ENCODE data around the gene TNFRSF8.
"Not testable (repeated sequence)": the region's sequence is repeated elsewhere in the genome, so short reads cannot be mapped to it uniquely, and the experiment has no call there.

The TNFRSF8 gene

DNA sequence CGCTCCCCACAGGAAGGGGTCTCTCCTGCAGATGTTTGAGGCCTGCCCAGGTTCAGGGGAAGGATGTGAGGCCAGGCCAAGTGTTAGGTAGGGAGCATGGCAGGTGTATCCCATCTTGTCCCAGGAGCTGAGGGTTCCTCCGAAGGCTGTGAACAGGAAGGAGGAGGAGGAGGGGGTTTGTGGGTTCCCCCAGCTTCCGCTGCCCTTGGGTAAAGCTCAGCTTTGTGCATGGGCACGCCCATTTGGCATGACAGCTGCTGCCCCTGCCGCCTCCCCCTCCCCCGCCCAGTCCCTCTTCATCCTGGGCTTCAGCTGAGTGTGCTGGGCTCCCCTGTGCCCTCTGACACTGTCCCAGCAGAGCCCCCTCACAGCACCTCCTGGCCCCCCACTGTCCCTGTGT is 25.5 kb downstream of the TNFRSF8 start:
- DNase-seq, result peak; percentile 66

DNA sequence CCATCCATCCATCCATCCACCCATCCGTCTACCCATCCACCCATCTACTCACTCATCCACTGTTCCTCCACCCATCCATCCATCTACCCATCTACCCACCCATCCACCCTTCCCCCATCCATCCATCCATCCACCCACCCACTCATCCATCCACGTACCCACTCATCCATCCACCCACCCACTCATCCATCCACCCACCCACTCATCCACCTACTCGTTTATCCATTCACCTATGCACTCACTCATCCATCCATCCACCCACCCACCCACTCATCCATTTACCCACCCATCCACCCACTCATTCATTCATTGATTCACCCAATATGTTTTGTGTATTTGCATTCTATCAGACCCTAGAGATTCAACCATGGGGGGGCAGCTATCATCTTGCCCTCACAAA is 27.2 kb downstream of the TNFRSF8 start:
- no peak for DNase-seq

DNA sequence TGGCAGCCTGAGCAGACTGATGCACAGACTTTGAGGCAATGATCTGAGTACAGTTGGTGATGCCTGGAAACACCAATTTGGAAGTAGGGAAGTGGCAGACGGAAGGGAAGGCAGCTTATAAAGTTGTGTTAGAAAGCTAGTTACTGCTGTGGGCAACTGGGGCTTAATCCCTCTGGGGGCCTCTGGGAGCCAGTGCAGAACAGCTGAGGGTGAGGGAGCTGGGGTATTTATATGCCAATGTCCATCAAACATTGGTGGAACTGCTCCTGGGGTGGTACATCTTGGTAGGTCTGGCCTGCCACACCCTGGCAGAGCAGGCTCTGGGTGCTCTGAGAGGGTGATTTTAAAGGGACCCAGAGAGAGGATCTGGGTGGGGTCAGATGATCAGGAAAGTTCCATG is 28.1 kb downstream of the TNFRSF8 start:
- DNase-seq, result no peak

DNA sequence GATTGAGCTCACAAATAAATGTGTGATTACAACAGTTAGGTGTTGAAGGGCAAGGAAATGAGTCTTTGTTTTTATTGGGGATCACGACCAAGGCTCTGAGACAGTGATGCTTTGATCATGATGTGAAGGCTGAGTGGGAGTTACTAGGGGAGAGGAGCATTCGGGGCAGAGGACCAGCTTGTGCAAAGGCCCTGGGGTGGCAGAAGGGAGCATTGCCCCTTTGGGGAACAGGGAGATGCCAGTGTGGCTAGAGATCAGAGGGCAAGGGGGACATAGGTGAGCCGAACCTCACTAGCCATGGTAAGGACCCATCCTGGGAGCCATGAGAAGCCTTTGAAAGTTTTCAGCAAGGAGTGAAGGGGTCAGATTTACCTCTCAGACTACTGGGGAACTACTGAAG is 31.1 kb downstream of the TNFRSF8 start:
- no peak for DNase-seq

DNA sequence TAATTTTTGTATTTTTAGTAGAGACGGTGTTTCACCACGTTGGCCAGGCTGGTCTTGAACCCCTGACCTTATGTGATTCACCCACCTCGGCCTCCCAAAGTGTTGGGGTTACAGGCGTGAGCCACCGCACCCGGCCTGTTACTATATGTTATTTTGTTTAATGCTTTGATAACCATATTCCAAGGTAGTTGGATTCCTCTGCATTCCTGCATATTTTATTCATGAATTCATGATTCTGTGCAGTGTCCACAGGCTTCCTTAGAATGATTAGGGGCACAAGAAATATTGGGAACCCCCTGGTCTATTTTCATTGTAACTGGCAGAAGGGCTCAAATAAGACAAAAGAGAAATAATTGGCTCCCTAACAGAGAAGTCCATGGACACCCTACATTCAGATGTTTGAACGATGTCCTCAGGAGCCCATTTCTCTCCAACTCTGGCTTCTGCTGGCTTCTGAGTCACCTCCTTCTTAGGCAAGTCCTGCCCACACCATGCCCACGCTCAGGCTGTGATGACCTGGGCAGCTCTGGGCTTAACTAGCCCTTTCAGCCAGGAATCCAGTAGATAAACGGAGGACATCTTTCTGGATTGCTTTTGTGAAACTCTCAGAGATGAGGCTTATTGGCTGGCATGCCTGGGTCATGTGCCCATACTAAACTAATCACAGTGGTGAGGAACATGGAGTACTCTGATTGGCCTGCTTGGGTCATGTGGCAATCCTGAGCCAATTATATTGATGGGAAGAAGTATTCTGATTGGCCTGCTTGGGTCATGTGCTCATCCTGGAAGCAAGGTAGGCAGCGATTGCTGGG is 32.6 kb downstream of the TNFRSF8 start:
- DNase-seq, result no peak

DNA sequence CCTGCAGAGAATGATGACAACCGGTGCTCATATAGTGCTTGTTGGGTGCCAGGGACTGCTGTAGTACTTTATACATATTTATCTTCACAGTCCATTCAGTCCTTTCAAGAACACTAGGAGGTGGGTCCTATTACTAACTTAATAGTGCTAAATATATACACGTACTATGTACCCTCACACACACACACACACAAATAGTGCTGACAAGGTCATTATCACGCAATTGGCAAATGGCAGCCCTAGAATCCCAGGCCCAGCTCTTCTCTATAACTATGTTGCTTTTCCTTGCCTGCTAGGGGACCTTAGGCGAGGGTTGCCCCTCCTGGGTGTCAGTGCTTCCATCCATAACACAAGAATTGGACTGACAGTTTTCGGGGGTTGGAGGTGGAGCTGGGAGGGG is 33.5 kb downstream of the TNFRSF8 start:
- no peak for DNase-seq

DNA sequence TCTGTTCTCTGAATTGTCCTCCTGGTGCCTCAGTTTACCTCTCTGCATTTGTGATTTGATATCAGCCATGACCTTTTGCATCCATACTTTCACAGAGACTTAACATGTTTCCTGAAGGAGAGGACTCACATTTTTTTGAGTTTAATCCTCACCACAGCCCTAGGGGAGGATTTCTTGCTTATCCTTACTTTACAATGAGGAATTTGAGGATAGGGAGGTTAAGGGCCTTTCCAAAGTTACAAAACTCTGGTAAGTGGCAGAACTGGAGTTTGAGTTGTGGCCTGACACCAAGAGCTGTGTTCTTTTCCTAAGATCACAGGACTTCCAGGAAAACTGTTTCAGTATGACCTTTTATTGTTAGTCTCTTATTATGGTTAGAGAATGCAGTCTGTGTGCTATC is 34.2 kb downstream of the TNFRSF8 start:
- no peak for DNase-seq

DNA sequence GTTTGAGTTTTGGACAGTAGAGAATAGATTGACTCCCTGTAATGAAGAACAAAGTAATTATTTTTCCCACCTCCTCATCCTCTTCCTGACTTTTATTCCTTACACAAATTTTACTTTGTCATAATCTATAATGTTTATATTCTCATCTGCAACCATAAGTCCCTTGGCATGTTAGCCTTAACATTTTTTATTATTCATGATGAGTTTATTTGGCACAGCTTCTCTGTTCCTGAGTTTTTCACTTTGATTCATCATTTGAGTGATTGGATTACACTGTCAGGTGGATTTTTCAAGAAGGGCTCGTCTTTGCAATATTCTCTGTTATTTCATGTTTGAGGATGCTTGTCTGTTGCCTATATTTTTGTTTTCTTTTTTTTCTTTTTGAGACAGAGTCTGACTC is 35.7 kb downstream of the TNFRSF8 start:
- no peak for DNase-seq

DNA sequence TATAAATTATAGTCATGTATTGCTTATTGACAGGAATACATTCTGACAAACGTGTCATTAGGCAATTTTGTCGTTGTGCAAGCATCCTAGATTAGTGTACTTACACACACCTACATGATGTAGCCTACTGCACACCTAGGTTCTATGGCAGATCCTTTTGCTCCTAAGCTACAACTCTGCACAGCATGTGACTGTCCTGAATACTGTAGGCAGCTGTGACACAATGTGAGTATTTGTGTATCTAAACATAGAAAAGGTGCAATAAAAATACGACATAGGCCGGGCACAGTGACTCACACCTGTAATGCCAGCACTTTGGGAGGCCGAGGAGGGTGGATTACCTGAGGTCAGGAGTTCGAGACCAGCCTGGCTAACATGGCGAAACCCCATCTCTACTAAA is 36.5 kb downstream of the TNFRSF8 start:
- DNase-seq, result no peak

DNA sequence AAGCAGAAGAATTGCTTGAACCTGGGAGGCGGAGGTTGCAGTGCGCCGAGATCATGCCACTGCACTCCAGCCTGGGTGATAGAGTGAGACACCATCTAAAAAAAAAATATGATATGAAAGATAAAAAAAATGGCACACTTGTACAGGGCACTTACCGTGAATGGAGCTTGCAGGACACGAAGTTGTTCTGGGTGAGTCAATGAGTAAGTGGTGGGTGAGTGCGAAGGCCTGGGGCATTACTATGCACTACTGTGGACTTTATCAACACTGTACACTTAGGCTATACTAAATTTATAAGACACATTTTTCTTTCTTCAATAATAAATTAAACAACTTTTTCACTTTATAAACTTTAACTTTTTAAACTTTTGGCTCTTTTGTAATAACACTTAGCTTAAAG is 37.0 kb downstream of the TNFRSF8 start:
- no peak for DNase-seq

DNA sequence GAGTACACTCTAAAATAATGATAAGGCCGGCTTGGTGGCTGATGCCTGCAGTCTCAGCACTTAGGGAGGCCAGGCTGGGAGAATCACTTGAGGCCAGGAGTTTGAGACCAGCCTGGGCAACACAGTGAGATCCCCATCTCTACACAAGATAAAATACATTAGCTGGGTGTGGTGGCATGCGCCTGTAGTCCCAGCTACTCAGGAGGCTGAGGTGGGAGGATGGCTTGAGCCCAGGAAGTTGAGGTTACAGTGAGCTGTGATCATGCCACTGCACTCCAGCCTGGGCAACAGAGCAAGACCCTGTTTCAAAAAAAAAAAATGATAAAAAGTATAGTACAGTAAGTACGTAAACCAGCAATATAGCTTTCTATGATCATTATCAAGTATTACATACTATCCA is 38.0 kb downstream of the TNFRSF8 start:
- DNase-seq, result not testable (repeated sequence)

DNA sequence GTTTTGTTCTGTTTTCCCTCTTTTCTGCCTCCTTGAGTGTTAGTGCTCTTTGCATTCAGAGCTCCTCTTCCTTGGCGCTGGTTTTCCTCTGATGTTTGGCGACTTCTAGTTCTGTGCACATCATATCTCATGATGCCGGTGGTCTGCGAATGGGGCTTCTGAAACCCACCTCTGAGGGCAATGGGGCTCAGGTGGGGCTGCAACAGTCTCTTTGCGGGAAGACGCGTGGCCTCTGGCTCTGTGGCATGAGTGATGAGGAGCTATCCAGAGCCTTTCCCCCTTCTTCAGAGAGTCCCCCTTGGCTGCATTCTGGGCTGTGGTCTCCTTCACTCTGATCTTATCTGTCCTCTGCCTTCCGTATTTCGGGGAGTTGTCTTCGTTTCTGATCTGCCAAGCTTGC is 39.0 kb downstream of the TNFRSF8 start:
- DNase-seq, result no peak

DNA sequence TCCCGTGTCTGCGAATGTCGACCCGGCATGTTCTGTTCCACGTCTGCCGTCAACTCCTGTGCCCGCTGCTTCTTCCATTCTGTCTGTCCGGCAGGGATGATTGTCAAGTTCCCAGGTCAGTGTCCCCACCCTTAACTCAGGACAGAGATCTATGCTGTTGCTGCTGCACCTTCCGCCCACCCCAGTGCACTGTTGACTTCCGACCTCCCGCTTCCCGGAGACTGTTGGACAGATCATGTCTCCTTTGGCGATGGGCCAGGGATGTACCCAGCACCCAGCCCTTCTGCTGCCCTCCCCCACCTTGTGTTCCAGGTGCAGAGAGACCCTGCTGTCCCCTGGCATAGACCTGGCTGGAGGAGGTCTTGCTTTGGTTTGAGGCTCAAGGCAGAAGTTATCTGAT is 41.3 kb downstream of the TNFRSF8 start:
- no peak for DNase-seq

DNA sequence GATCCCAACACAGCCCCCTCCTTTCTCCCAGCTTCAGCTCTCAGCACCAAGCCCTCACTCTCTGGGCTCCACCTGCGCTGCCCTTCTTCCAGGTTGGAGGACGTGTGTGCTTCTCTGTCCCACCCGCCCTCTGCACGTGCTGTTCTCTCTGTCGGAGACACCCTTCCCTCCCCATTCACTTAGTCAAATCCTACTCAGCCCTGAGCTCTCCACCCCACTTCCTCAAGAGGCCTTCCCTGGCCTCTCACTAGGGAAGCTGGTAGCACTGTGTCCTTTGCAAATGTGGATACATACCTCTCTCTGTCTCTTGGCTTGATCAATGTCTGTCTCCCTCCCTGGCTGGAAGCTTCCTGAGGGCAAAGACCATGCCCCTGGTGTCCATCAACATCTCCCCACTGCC is 43.0 kb downstream of the TNFRSF8 start:
- DNase-seq, result no peak

DNA sequence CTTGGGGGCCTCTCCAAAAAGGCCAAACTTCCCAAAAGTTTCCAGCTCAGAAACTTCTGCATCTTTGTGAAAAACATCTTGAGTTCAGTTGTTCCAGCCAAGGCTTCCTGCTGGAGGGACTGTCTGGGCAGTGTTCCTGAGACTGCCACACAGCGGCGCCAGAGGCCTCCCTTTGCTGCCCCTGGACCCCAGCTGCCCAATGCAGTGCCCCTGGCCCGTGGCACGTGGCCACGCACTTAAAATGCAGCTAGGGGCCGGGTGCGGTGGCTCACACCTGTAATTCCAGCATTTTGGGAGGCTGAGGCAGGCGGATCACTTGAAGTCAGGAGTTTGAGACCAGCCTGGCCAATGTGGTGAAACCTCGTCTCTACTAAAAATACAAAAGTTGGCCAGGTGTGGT is 43.8 kb downstream of the TNFRSF8 start:
- not testable (repeated sequence) for DNase-seq

DNA sequence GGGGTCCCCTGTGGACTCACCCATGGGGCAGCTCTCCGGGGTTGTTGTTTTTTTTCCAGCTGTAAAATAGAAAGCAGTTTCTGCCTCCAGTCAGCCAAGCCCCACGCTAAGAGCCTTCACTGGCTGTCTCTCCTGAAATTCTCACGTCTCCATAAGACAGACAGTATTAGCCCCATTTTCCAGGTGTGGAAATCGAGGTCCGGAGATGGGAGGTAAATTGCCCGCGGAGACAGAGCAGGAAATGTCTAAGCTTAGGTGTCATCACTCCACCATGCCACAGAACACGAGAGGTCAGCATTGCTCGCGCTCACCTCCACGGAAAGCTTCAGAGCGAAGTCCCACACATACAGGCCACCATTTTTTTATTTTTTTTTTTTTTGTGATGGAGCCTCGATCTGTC is 44.6 kb downstream of the TNFRSF8 start:
- DNase-seq, result no peak

DNA sequence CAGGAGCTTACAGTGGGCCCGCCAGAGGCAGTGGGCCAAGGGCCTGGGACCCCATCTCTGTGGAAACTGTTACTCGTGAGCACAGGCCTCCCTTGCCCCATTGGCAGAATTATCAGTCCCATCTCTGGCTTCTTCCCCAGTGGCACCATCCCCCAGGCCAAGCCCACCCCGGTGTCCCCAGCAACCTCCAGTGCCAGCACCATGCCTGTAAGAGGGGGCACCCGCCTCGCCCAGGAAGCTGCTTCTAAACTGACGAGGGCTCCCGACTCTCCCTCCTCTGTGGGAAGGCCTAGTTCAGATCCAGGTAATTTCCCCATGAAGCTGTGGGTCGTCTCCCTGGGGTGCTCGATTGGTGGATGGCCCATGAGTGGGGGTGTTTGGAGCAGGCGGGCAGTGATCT is 46.8 kb downstream of the TNFRSF8 start:
- no peak for DNase-seq

DNA sequence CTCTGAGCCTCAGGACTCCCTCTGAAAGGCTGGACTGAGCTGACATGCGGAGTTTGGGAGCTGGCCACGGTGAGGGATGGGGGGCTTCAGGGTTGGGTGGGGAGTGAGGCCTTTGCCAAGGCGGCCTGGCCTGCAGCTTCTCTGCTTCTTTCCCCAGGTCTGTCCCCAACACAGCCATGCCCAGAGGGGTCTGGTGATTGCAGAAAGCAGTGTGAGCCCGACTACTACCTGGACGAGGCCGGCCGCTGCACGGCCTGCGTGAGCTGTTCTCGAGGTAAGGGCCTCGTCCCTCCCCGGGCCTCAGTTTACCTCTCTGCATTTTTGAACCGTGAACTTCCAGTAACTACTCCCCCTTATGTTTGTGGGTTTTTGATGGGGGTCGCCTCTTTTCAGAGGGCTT is 48.6 kb downstream of the TNFRSF8 start:
- DNase-seq, result no peak

DNA sequence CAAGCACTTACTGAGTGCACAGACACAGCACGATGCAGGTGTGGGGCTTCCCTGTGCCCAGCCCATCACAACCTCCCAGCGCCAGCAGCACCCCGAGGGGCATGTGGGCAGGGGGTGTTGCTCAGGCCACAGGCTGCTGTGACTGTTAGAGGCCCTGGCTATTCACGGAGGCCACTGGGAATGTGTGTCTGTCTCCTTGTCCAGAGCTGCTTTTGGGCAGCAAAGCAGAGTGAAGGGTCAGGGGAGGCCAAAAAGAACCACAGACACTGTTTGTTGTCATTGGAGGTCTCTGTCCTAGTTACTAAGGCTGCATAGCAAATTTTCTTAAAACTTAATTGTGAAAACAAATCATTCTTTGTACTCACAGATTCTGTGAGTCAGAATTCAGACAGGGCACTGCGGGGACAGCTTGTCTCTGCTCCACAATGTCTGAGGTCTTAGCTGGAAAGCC is 49.6 kb downstream of the TNFRSF8 start:
- no peak for DNase-seq

DNA sequence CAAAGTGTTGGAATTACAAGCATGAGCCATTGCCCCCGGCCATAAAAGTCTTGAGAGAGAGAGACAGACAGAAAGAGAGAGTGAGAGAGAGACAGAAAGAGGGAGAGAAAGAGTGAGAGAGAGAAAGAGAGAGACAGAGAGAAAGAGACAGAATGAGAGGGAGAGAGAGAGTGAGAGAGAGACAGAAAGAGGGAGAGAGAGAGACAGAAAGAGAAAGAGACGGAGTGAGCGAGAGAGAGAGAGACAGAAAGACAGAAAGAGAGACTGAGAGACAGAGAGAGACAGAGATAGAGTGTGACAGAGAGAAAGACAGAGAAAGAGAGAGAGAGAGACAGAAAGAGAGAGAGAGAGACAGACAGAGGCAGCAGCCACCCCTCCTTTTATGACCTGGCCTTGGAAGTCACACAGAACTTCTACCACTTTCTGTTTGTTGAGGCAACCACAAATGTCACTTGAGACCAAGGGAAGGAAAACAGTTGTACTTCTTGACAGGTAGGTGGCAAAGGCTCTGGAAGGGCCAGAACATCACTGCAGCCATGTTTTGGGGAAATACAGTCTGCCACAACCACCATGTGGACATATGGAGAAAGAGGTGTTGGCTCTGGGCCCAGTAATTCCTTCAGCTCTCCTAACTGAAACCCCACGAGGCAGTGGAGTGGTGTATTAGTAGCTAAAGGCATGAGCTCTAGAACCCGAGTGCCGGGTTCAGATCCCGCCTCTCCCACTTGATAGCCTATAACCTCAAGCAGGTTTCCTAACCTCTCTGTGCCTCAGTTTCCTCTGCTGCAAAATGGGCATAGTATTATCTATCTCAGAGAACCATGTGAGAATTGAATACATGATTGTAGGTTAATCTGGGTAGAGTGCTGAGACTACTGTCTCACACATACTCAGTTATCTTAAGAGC is 50.6 kb downstream of the TNFRSF8 start:
- no peak for DNase-seq

DNA sequence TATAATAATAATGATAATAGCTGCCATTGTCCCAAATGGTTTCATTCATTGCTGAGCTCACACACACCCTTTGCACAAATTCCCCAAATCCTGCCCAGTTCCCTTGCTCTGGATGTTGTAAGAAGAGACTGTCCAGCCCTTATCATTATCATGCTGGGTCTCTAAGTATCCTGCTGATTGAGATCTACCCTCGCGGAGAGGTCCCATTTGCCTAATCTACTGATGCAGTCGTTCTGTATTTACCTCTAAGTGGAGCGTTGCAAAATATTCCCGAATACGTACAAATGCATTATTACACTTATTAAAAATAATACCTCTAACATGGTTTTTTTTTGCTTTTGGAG is 51.2 kb downstream of the TNFRSF8 start:
- DNase-seq, result no peak

DNA sequence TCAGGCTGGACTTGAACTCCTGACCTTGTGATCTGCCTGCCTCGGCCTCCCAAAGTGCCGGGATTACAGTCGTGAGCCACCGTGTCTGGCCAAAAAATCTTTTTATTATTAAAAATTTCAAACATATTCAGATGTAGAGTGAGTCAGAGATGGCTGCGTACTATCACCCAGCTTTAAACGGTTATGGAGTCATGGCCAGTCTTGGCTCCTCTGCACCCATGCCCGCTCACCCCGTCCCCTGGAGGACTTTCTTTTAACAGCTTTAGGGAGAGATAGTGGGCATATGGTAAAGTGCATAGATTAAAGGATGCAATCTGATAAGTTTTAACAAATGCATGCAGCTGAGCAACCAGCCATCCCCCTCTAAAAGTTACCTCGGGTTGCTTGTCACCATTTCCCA is 51.8 kb downstream of the TNFRSF8 start:
- DNase-seq, result no peak

DNA sequence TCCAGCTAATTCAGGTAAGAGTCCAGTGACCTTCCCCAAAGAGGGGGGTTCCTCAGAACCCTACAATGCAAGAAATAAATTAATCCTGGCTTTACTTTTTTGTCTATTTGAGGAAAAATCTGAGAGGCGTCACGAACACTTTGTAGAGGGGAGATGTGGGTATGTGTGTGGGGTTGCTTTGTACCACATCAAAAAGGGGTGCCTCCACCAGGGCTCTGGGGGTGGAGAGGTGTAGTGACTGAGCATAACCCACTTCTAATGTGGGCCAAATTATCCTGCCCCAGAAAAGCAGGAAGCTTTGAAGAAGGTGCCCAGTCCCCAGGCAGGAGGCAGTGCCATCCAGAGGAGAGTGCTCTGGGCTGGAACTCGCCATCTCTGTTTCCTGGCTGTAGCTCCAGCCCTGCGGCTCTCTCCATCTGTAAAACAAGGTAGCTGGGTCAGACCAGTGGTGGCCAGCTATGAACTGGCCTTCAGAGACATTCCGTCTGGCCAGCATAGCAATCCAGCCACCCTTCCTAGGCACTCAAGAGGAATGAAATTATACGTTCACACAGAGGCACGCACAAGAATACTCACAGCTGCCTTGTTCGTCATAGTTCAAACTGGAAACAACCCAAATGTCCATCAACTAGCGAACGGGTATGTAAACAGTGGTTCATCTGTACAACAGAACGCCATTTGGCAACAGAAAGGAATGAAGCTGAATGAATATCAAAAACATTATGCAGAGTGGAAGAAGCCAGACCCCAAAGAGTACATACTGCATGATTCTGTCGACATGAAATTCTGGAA is 58.3 kb downstream of the TNFRSF8 start:
- DNase-seq, result peak; percentile 38

DNA sequence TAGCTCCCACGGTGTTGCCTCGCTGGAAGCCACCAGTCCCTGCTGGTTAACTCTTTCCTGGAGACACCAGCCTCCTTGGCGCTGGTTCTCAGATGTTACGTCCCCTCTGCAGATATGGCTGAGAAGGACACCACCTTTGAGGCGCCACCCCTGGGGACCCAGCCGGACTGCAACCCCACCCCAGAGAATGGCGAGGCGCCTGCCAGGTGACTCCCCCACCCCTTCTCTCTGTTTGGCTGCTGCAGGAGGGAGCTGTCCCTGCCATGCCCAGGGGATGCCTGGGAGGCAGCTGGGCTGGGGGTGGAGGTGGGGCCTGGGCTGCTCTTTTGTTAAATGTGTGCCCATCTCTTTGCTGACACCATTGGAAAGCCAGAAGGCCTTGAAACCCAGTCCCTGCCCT is 60.1 kb downstream of the TNFRSF8 start:
- DNase-seq, result no peak

Measured in CD4-positive, alpha-beta T cell treated with Interleukin-12 subunit alpha and Interleukin-12 subunit beta, for 1 hour (primary cell).